IPS-20b (cell line): ENCODE data around the gene JADE1.

Source experiments
- H3K27ac ChIP-seq: one replicate; pipeline ENCODE4 v1.5.1; 2013; ENCODE audit warnings: low read length
- H3K27me3 ChIP-seq: 2 replicates; pipeline ENCODE4 v1.6.1; 2013; ENCODE audit warnings: mild to moderate bottlenecking, low read length, inconsistent platforms; ENCODE audit not compliant: insufficient read depth
- H3K36me3 ChIP-seq: 2 replicates; pipeline ENCODE4 v1.6.1; 2013; ENCODE audit warnings: low read depth, mild to moderate bottlenecking, inconsistent platforms, low read length, moderate library complexity; ENCODE audit not compliant: insufficient read depth
- H3K4me1 ChIP-seq: 2 replicates; pipeline ENCODE4 v1.6.1; 2013; ENCODE audit warnings: mild to moderate bottlenecking, control low read depth, inconsistent platforms, low read length, moderate library complexity; ENCODE audit not compliant: insufficient read depth
- H3K4me3 ChIP-seq: 2 replicates; pipeline ENCODE4 v1.5.1; 2013; ENCODE audit warnings: mild to moderate bottlenecking, low read length, inconsistent platforms
- H3K9ac ChIP-seq: 2 replicates; pipeline ENCODE4 v1.6.1; 2013; ENCODE audit warnings: low read depth, mild to moderate bottlenecking, inconsistent platforms, low read length, moderate library complexity
- H3K9me3 ChIP-seq: 2 replicates; pipeline ENCODE4 v1.6.1; 2013; ENCODE audit warnings: mild to moderate bottlenecking, low read depth, low read length, inconsistent platforms; ENCODE audit not compliant: insufficient read depth

Gene JADE1

DNA sequence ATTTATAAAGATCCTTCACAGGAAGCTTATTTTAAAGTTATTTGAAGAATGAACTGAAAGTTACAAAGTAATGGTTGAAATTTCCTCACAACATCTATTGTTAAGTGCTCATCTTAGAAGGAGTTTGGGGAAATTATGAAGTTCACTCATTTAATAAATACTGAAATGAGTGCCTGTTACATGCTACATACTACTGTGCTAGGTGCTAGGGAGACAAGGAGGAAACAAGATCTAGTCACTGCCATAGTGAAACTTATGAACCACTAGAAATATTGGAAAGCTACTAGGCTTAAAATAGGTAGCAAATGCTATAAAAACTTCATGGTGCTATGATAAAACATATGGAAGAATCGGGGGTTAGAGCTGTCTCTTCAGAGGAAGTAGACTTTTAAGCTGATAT lies 97.1 kb downstream of the JADE1 start:
- no peaks in the 10 kb centered on the region for H3K9me3 ChIP-seq
- no peaks in the 10 kb centered on the region for H3K27me3 ChIP-seq
- H3K4me3 ChIP-seq = no peak overlapping the region
- H3K36me3 ChIP-seq = no peaks in the 10 kb centered on the region
- H3K9ac ChIP-seq = no peak overlapping the region
- H3K27ac ChIP-seq = no peak overlapping the region
- no peaks in the 10 kb centered on the region for H3K4me1 ChIP-seq

DNA sequence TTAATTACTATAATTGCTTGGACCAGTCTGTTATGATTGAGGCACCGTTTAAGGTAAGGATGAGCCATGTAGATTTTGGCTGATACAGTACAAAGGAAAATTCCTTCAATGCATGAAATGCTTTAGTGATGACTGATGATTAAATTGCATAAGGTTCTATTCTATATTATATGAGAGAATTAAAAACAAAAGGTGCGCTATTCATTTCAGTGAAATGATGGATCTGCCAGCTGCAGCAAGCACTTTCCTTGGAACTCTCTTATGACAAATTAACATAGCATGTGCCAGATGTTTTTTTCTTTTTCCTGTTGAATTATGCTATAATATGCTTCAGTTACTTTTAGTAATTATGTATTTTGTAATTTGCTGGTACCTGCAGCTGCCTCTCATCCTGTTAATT lies 98.5 kb downstream of the JADE1 start:
- no peak overlapping the region for H3K27ac ChIP-seq
- no peaks in the 10 kb centered on the region for H3K27me3 ChIP-seq
- no peaks in the 10 kb centered on the region for H3K36me3 ChIP-seq
- no peak overlapping the region for H3K9ac ChIP-seq
- no peaks in the 10 kb centered on the region for H3K9me3 ChIP-seq
- no peak overlapping the region for H3K4me3 ChIP-seq
- no peaks in the 10 kb centered on the region for H3K4me1 ChIP-seq

DNA sequence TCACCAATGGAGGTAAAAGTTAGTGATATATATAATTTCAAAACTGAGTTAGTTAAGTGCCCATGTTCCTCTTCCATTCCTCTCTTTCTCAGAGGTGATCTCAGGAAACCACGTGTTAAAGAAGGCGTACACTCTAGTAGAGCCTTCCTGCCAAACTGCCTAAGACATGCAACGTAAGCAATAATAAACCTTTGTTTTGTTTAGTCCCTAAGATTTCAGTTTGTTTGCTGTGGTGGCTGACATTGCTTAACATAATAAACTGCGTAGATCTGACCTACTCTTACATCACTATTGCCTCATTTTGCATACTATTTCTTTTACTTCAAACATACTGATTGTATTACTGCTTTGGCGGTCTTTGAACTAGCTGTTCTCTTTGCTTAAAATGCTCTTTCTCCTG lies 99.2 kb downstream of the JADE1 start:
- no peak overlapping the region for H3K4me3 ChIP-seq
- H3K4me1 ChIP-seq = no peaks in the 10 kb centered on the region
- no peak overlapping the region for H3K9ac ChIP-seq
- H3K27ac ChIP-seq = no peak overlapping the region
- H3K36me3 ChIP-seq = no peaks in the 10 kb centered on the region
- H3K27me3 ChIP-seq = no peaks in the 10 kb centered on the region
- no peaks in the 10 kb centered on the region for H3K9me3 ChIP-seq

DNA sequence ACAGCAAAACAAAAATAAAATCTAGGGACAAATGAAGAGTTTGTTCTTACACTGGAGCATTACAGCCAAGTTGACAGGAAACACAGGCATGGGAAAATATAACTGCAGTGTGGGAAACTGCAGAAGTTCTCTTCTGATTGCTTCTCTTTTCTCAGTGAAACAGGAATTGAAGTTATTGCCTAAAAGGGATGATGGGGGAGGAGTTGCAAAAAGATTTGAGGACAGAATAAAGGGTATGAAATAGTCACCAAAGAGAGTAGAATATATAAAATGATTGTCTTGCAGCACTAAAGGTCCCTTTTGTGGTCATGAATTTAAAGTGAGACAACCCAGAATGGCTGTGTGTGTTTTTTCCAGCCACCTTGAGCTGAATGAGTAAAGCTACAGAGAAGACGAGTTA lies 103.7 kb downstream of the JADE1 start:
- no peak overlapping the region for H3K27ac ChIP-seq

DNA sequence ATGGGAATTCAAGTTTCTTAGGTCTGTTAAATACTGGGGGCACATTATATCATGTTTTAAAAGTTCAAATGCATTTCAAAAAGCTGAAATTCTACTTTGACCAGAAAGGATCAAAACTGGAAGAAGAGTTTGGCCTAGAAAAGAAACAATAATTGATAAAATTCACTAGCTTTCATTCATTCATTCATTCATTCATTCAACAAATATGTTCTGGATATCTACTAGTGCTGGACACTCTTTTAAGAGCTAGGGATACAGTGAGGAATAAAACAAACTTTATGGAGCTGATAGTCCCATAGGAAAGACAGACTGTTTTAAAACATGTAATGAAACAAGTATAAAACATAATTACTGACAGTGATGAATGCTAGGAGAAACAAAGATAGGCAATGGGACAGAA lies 106.0 kb downstream of the JADE1 start:
- no peaks in the 10 kb centered on the region for H3K4me1 ChIP-seq
- H3K36me3 ChIP-seq = no peaks in the 10 kb centered on the region
- H3K27me3 ChIP-seq = no peaks in the 10 kb centered on the region
- H3K4me3 ChIP-seq = no peak overlapping the region
- no peak overlapping the region for H3K9ac ChIP-seq
- no peak overlapping the region for H3K27ac ChIP-seq
- no peaks in the 10 kb centered on the region for H3K9me3 ChIP-seq

More for the DNA sequence above, 103.7 kb downstream of the JADE1 start:
- H3K9me3 ChIP-seq = no peaks in the 10 kb centered on the region
- no peaks in the 10 kb centered on the region for H3K27me3 ChIP-seq
- H3K4me3 ChIP-seq = no peak overlapping the region
- no peaks in the 10 kb centered on the region for H3K4me1 ChIP-seq
- H3K36me3 ChIP-seq = no peaks in the 10 kb centered on the region
- no peak overlapping the region for H3K9ac ChIP-seq

DNA sequence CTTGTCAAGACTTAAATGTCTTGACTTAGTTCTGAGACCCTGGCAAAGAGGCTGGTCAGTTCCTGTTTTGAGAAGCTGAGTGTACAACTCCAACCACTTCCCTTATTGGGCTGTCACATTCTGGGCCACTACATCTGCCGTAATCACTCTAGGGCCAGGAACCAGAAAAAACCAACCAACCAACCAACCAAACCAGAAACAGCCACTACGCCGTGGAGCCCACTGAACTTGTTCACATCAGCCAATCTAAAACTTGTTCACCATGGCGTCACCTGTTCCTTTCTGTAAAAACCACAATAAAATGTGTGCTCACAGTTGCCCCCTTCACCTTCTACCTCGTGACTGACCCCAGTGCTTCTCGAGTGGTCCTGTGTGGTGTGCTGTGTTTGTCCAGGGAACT lies 107.3 kb downstream of the JADE1 start:
- H3K36me3 ChIP-seq = no peaks in the 10 kb centered on the region
- no peak overlapping the region for H3K9ac ChIP-seq
- no peaks in the 10 kb centered on the region for H3K9me3 ChIP-seq
- no peaks in the 10 kb centered on the region for H3K4me1 ChIP-seq
- no peak overlapping the region for H3K4me3 ChIP-seq
- H3K27me3 ChIP-seq = no peaks in the 10 kb centered on the region
- H3K27ac ChIP-seq = no peak overlapping the region

DNA sequence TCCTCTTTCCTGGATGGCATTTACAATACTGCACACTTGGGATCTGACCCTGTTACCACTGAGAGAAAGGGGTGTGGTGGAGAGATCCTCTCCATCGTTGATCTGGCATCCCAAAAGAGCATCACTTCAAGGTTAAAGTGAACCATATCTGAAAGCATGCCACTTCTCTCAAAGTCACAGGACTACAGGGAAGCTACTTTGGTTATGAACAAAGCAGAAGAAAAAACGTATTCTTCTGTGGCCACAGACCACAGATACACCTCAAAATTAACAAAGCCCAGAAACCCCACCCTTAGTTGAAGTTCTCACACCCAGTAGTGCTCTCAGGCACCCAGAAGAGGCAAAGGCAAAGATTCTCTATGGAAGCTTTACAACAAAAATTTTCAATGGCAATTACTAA lies 108.3 kb downstream of the JADE1 start:
- Histone ChIP-seq H3K9me3 (no peaks in the 10 kb centered on the region), H3K36me3 (no peaks in the 10 kb centered on the region), H3K27me3 (no peaks in the 10 kb centered on the region), H3K27ac (no peak overlapping the region), H3K9ac (no peak overlapping the region), H3K4me1 (no peaks in the 10 kb centered on the region), H3K4me3 (no peak overlapping the region)

DNA sequence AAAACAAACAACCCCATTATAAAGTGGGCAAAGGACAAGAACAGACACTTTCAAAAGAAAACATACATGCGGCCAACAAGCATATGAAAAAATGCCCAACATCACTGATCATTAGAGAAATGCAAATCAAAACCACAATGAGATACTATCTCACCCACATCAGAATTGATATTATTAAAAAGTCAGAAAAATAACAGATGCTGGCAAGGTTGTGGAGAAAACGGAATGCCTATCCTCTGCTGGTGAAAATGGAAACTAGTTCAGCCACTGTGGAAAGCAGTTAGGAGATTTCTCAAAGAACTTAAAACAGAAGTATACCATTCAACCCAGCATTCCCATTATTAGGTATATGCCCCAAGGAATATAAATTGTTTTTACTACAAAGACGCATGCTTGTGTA lies 112.5 kb downstream of the JADE1 start:
- no peak overlapping the region for H3K9ac ChIP-seq
- H3K36me3 ChIP-seq = no peaks in the 10 kb centered on the region
- H3K4me3 ChIP-seq = no peak overlapping the region
- H3K27ac ChIP-seq = no peak overlapping the region
- no peaks in the 10 kb centered on the region for H3K4me1 ChIP-seq
- no peaks in the 10 kb centered on the region for H3K27me3 ChIP-seq
- H3K9me3 ChIP-seq = no peaks in the 10 kb centered on the region
